HG02623 (cell line): Measurements from ENCODE around the gene TAF3.
A peak's percentile ranks its signal among the peaks of the same experiment; 100 is the strongest.

ENCODE experiments used
- ATAC-seq: cut with Tn5 transposase; IDR thresholded peaks from one replicate; pipeline ENCODE4 v1.9.1; 2021; ENCODE audit warnings: moderate library complexity; ENCODE audit not compliant: unreplicated experiment

The TAF3 gene

GRCh38 chr10:7932301-7933036 lies 114.2 kb downstream of the TAF3 start:
- no peak for ATAC-seq

- no peak for ATAC-seq
Observed at GRCh38 chr10:7933262-7933661, 115.0 kb downstream of the TAF3 start.

- no peak for ATAC-seq
Observed at GRCh38 chr10:7933757-7934156, 115.5 kb downstream of the TAF3 start.

- no peak for ATAC-seq
Observed at GRCh38 chr10:7937315-7937945, 119.1 kb downstream of the TAF3 start.

- ATAC-seq = no peak
Observed at GRCh38 chr10:7941576-7941975, 123.3 kb downstream of the TAF3 start.

- no peak for ATAC-seq
Observed at GRCh38 chr10:7942316-7942715, 124.0 kb downstream of the TAF3 start.

- no peak for ATAC-seq
Observed at GRCh38 chr10:7942859-7943258, 124.6 kb downstream of the TAF3 start.

- no peak for ATAC-seq
Observed at GRCh38 chr10:7944215-7944480, 125.8 kb downstream of the TAF3 start.

GRCh38 chr10:7944537-7944936 lies 126.2 kb downstream of the TAF3 start:
- no peak for ATAC-seq

GRCh38 chr10:7945034-7945433 lies 126.7 kb downstream of the TAF3 start:
- no peak for ATAC-seq

- no peak for ATAC-seq
Observed at GRCh38 chr10:7945469-7946187, 127.3 kb downstream of the TAF3 start.

- ATAC-seq = no peak
Observed at GRCh38 chr10:7948371-7949000, 130.2 kb downstream of the TAF3 start.

GRCh38 chr10:7950981-7951847 lies 132.9 kb downstream of the TAF3 start:
- ATAC-seq = no peak

- ATAC-seq = no peak
Observed at GRCh38 chr10:7952266-7952665, 134.0 kb downstream of the TAF3 start.

GRCh38 chr10:7953447-7953846 lies 135.1 kb downstream of the TAF3 start:
- ATAC-seq = no peak

GRCh38 chr10:7955446-7955845 lies 137.1 kb downstream of the TAF3 start:
- ATAC-seq = no peak

GRCh38 chr10:7956508-7956907 lies 138.2 kb downstream of the TAF3 start:
- ATAC-seq = peak; percentile 92

- no peak for ATAC-seq
Observed at GRCh38 chr10:7957591-7957990, 139.3 kb downstream of the TAF3 start.

GRCh38 chr10:7958442-7958841 lies 140.1 kb downstream of the TAF3 start:
- no peak for ATAC-seq

- no peak for ATAC-seq
Observed at GRCh38 chr10:7960108-7960507, 141.8 kb downstream of the TAF3 start.

- no peak for ATAC-seq
Observed at GRCh38 chr10:7962592-7962991, 144.3 kb downstream of the TAF3 start.
